Measurements from ENCODE around the gene LRRC2.
"Not testable (repeated sequence)": the region's sequence is repeated elsewhere in the genome, so short reads cannot be mapped to it uniquely, and the experiment has no call there.

LRRC2 gene

GRCh38 chr3:46512191-46512749 is 53.8 kb downstream of the LRRC2 start:
- no peak for DNase-seq
- in situ Hi-C loops (cut with HindIII; ENCODE audit: low pct_ligation_motif_present, low pct_unique_long_range_greater_than_20kb, low sequenced_read_pairs), result no loop called here

DNA sequence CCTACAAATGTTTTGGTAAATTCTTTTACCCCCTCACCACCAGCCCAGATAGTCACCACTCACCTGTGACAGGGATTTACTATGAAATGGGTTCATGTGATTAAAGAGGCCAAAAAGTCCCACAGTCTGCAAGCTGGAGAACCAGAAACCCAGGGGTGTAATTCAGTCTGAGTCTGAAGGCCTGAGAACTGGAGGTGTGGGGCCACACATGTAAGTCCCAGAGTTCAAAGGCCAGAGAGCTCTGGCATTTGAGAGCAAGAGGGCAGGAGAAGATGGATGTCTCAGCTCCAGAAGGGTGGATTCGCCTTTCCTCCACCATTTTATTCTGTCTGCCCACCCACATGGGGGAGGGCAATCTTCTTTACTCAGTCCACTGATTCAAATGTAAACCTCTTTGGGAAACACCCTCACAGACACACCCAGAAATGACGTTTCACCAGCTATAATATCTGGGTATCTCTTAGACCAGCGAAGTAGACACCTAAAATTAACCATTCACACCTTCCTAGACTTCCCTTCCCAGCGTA is 56.4 kb downstream of the LRRC2 start:
- no peak for DNase-seq
- in situ Hi-C loops (cut with HindIII; ENCODE audit: low pct_ligation_motif_present, low pct_unique_long_range_greater_than_20kb, low sequenced_read_pairs), result no loop called here

GRCh38 chr3:46508850-46509591 is 57.1 kb downstream of the LRRC2 start:
- in situ Hi-C loops (cut with HindIII; ENCODE audit: low pct_ligation_motif_present, low pct_unique_long_range_greater_than_20kb, low sequenced_read_pairs), result no loop called here
- no peak for DNase-seq

- in situ Hi-C loops (cut with HindIII; ENCODE audit: low pct_ligation_motif_present, low pct_unique_long_range_greater_than_20kb, low sequenced_read_pairs), result no loop called here
- DNase-seq, result no peak
These were observed 59.6 kb downstream of the LRRC2 start for GRCh38 chr3:46506526-46506925.

- in situ Hi-C loops (cut with HindIII; ENCODE audit: low pct_ligation_motif_present, low pct_unique_long_range_greater_than_20kb, low sequenced_read_pairs), result no loop called here
- no peak for DNase-seq
These were observed 60.1 kb downstream of the LRRC2 start for GRCh38 chr3:46505953-46506352.

GRCh38 chr3:46504789-46505188 is 61.3 kb downstream of the LRRC2 start:
- in situ Hi-C loops (cut with HindIII; ENCODE audit: low pct_ligation_motif_present, low pct_unique_long_range_greater_than_20kb, low sequenced_read_pairs), result no loop called here
- no peak for DNase-seq

DNA sequence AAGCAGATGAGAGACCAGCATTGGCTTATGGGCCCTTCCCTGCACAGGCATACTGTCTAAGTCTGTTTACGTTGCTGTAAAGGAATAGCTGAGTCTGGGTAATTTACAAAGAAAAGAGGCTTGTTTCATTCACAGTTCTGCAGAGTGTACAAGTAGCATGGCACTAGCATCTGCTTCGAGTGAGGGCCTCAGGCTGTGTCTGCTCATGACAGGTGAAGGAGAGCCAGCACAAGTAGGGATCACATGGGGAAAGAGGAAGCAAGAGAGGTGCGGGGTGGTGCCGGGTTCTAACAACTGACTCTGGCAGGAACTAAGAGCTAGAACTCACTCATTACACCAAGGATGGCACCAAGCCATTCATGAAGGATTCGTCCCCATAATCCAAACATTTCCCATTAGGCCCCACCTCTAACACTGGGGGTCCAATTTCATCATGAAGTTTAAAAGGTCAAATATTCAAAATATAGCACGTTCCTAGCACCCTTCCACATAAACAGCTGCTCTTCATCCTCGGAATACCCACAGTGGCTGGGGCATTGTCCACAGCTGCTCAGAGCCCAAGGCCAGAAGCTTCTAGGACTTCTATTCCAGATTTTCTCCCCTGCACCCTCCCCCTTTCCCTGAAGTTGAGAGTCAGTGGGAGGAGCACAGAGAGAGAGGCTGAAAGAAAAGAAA is 62.8 kb downstream of the LRRC2 start:
- in situ Hi-C loops (cut with HindIII; ENCODE audit: low pct_ligation_motif_present, low pct_unique_long_range_greater_than_20kb, low sequenced_read_pairs), result no loop called here

GRCh38 chr3:46501702-46502101 is 64.4 kb downstream of the LRRC2 start:
- no peak for DNase-seq
- in situ Hi-C loops (cut with HindIII; ENCODE audit: low pct_ligation_motif_present, low pct_unique_long_range_greater_than_20kb, low sequenced_read_pairs), result no loop called here

More for the DNA sequence above, 62.8 kb downstream of the LRRC2 start:
- no peak for DNase-seq

DNA sequence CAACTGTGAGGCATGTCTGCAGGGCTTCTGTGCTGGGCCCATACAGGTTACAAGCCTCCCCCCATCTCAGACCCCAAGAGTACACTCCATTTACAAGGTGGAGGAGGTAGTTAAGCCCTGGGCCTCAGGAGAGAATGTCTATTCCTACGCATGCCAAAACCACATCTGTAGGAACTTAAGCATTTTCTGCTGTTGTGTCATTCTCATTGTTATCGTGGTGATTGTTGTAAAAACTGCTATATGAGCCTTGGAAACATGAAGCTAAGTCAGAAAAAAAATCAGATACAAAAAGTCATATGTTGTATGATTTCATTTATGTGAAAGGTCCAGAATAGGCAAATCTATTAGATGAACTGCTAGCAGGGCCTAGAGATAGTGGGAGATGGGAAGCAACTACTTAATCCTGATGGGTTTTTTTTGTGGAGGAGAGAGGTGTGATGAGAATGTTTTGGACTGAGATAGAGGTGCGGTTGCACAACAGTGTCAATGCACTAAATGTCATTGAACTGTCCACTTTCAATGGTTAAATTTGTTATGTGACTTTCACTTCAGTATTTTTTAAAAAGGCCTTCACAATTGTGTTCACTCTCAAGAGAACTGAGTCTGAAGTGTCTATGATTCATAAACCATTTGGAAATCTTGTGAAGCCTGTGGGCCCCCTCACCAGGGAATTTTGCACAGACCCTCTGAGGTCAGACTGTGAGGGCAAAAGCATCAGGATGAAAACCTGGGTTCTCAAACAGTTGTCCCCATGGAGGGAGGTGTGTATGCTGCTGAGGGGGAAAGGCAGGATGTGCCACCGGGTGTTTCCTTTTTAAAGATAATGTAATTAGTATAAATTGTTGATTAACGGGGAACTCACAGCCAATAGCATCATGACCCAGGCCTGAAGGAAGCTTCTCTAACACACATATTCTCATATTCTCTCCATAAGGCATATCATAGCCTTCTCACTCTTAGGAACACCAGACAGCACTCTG is 65.2 kb downstream of the LRRC2 start:
- DNase-seq, result no peak
- in situ Hi-C loops (cut with HindIII; ENCODE audit: low pct_ligation_motif_present, low pct_unique_long_range_greater_than_20kb, low sequenced_read_pairs), result no loop called here

GRCh38 chr3:46498916-46499519 is 67.1 kb downstream of the LRRC2 start:
- in situ Hi-C loops (cut with HindIII; ENCODE audit: low pct_ligation_motif_present, low pct_unique_long_range_greater_than_20kb, low sequenced_read_pairs), result no loop called here
- no peak for DNase-seq

- in situ Hi-C loops (cut with HindIII; ENCODE audit: low pct_ligation_motif_present, low pct_unique_long_range_greater_than_20kb, low sequenced_read_pairs), result no loop called here
These were observed 68.4 kb downstream of the LRRC2 start, which contains the start of gene RTP3 for GRCh38 chr3:46497556-46498265. Gene RTP3 (plus strand): TSS chr3:46497976. CDS start chr3:46498063, 87 bp downstream.

GRCh38 chr3:46496746-46497555 is 69.2 kb downstream of the LRRC2 start:
- peak; percentile 3 for DNase-seq
- in situ Hi-C loops (cut with HindIII; ENCODE audit: low pct_ligation_motif_present, low pct_unique_long_range_greater_than_20kb, low sequenced_read_pairs), result no loop called here

More at GRCh38 chr3:46497556-46498265, 68.4 kb downstream of the LRRC2 start, which contains the start of gene RTP3:
- DNase-seq, result no peak

- in situ Hi-C loops (cut with HindIII; ENCODE audit: low pct_ligation_motif_present, low pct_unique_long_range_greater_than_20kb, low sequenced_read_pairs), result no loop called here
- no peak for DNase-seq
These were observed 70.1 kb downstream of the LRRC2 start for GRCh38 chr3:46495901-46496456.

- in situ Hi-C loops (cut with HindIII; ENCODE audit: low pct_ligation_motif_present, low pct_unique_long_range_greater_than_20kb, low sequenced_read_pairs); DNase-seq: not testable (repeated sequence)
These were observed 71.6 kb downstream of the LRRC2 start for GRCh38 chr3:46494491-46494890.

DNA sequence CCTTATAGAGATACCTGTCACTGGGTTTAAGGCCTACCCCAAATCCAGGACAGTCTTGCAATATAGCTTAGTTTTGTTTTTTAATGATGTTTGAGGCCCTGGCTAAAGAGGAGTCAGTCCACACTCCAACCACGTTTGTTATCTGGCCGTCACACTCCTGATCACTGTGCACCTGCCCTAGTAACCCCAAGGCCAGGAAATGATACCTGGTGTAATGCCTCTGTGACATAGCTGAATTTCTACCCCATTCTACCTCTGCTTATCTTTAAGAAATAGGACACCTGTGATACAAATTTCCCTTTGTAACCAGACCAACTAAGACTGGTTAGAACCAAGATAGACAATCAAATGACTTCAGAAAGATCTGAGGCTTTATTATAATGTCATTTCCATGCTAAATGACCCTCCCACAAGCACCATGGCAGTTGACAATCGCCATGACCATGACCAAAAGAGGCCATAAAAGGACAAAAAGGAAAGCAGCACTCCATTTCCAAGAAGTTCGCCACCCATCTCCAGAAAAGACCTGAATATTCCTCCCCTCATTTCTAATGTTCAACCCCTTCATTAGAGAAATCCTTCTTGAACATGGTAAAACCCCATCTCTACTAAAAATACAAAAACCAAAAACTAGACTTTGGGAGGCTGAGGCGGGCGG is 73.1 kb downstream of the LRRC2 start:
- no peak for DNase-seq
- in situ Hi-C loops (cut with HindIII; ENCODE audit: low pct_ligation_motif_present, low pct_unique_long_range_greater_than_20kb, low sequenced_read_pairs), result no loop called here

All from ACHN (cell line).